ENCODE data around the gene EXO5.
"Not testable (repeated sequence)": the region's sequence is repeated elsewhere in the genome, so short reads cannot be mapped to it uniquely, and the experiment has no call there.

EXO5 gene

GRCh38 chr1:40546957-40547356 is 38.4 kb downstream of the EXO5 start:
- DNase-seq (ENCODE audit: low read depth, low spot score), result no peak

GRCh38 chr1:40553017-40553416 is 44.5 kb downstream of the EXO5 start:
- DNase-seq (ENCODE audit: low read depth, low spot score), result no peak

- DNase-seq (ENCODE audit: low read depth, low spot score), result not testable (repeated sequence)
Observed at GRCh38 chr1:40554807-40555206, 46.2 kb downstream of the EXO5 start.

GRCh38 chr1:40556121-40556520 is 47.6 kb downstream of the EXO5 start:
- no peak for DNase-seq (ENCODE audit: low read depth, low spot score)

GRCh38 chr1:40558241-40558640 is 49.7 kb downstream of the EXO5 start:
- not testable (repeated sequence) for DNase-seq (ENCODE audit: low read depth, low spot score)

GRCh38 chr1:40562185-40562584 is 53.6 kb downstream of the EXO5 start:
- DNase-seq (ENCODE audit: low read depth, low spot score), result no peak

- DNase-seq (ENCODE audit: low read depth, low spot score), result no peak
Observed at GRCh38 chr1:40563266-40563665, 54.7 kb downstream of the EXO5 start.

- DNase-seq (ENCODE audit: low read depth, low spot score), result no peak
Observed at GRCh38 chr1:40564506-40564905, 55.9 kb downstream of the EXO5 start.

- DNase-seq (ENCODE audit: low read depth, low spot score), result no peak
Observed at GRCh38 chr1:40564913-40565312, 56.3 kb downstream of the EXO5 start.
